GM18868 (cell line): ENCODE results near the gene PALB2.
"Not testable (repeated sequence)": the region's sequence is repeated elsewhere in the genome, so short reads cannot be mapped to it uniquely, and the experiment has no call there.

Experiments used
- ATAC-seq: cut with Tn5 transposase; IDR thresholded peaks from one replicate; pipeline ENCODE4 v1.9.1; 2021; ENCODE audit warnings: mild to moderate bottlenecking, moderate library complexity; ENCODE audit not compliant: unreplicated experiment

Gene PALB2

GRCh38 chr16:23650674-23651416, 9.7 kb upstream of the PALB2 start:
- ATAC-seq, result peak; percentile 11

GRCh38 chr16:23642246-23642774, 1.2 kb upstream of the PALB2 start:
- ATAC-seq, result no peak

- ATAC-seq, result no peak
Observed at GRCh38 chr16:23640615-23640930, 537 bp downstream of the PALB2 start.

- ATAC-seq, result no peak
Observed at GRCh38 chr16:23635958-23636357, 5.2 kb downstream of the PALB2 start.

GRCh38 chr16:23634461-23635036, 6.6 kb downstream of the PALB2 start:
- ATAC-seq, result no peak

- not testable (repeated sequence) for ATAC-seq
Observed at GRCh38 chr16:23631874-23632273, 9.2 kb downstream of the PALB2 start.

GRCh38 chr16:23629516-23629915, 11.6 kb downstream of the PALB2 start:
- ATAC-seq, result no peak

- no peak for ATAC-seq
Observed at GRCh38 chr16:23624092-23624491, 17.0 kb downstream of the PALB2 start.

GRCh38 chr16:23615805-23616204, 25.3 kb downstream of the PALB2 start:
- ATAC-seq, result no peak

GRCh38 chr16:23611936-23612335, 29.2 kb downstream of the PALB2 start:
- no peak for ATAC-seq

GRCh38 chr16:23610905-23611304, 30.2 kb downstream of the PALB2 start:
- not testable (repeated sequence) for ATAC-seq

GRCh38 chr16:23609929-23610328, 31.2 kb downstream of the PALB2 start:
- no peak for ATAC-seq

- ATAC-seq, result no peak
Observed at GRCh38 chr16:23608194-23608593, 32.9 kb downstream of the PALB2 start.

- ATAC-seq, result no peak
Observed at GRCh38 chr16:23607726-23608125, 33.4 kb downstream of the PALB2 start.

GRCh38 chr16:23597003-23597756, 43.9 kb downstream of the PALB2 start:
- ATAC-seq, result no peak

GRCh38 chr16:23595951-23596720, 45.0 kb downstream of the PALB2 start, which contains the start of gene NDUFAB1:
NDUFAB1 (minus strand) TSS chr16:23596316; CDS start chr16:23596290, 26 bp downstream.
- ATAC-seq, result peak; percentile 92

- ATAC-seq, result no peak
Observed at GRCh38 chr16:23595246-23595950, 45.7 kb downstream of the PALB2 start.

- no peak for ATAC-seq
Observed at GRCh38 chr16:23594186-23594585, 46.9 kb downstream of the PALB2 start.

- no peak for ATAC-seq
Observed at GRCh38 chr16:23590181-23590580, 50.9 kb downstream of the PALB2 start.

GRCh38 chr16:23587726-23588125, 53.4 kb downstream of the PALB2 start:
- ATAC-seq, result no peak
